Lung (tissue), 13 donors: Measurements from ENCODE around the gene B3GNT3. TPM values are rescaled to one million over a fixed set of nuclear protein-coding genes. Genes with fewer than 3 reads are reported as not detected.

Source experiments
- ATAC-seq: fragments of 200-7000 bp; cut with Tn5 transposase; one replicate; pipeline ENCODE4 v1.9.1; 2020; ENCODE audit warnings: moderate number of reproducible peaks; ENCODE audit not compliant: insufficient read depth, low FRiP score
- DNase-seq, 3 donors: peaks; one replicate each; pipeline ENCODE4 v3.0.0-alpha.2; 2013 to 2017
- H3K27ac ChIP-seq, 2 donors: one replicate each; pipeline ENCODE4 v1.5.1; 2013; ENCODE audit warnings: mild to moderate bottlenecking in 2 of 2, moderate library complexity in 2 of 2, control low read depth in 1 of 2, inconsistent platforms in 1 of 2, low read depth in 1 of 2, low read length in 1 of 2
- H3K27me3 ChIP-seq, 3 donors: one replicate each; pipeline ENCODE4 v1.5.1; 2013; ENCODE audit warnings: low read length in 2 of 3; ENCODE audit not compliant: control insufficient read depth in 3 of 3, insufficient read depth in 3 of 3
- H3K36me3 ChIP-seq, 4 donors: one replicate each; pipeline ENCODE4 v1.5.1; 2013; ENCODE audit warnings: low read length in 4 of 4, mild to moderate bottlenecking in 1 of 4, moderate library complexity in 1 of 4; ENCODE audit not compliant: control insufficient read depth in 4 of 4, insufficient read depth in 4 of 4
- H3K4me1 ChIP-seq, 5 donors: one replicate each; pipeline ENCODE4 v1.5.1; 2013; ENCODE audit warnings: low read length in 5 of 5, mild to moderate bottlenecking in 2 of 5, moderate library complexity in 1 of 5; ENCODE audit not compliant: control insufficient read depth in 5 of 5, insufficient read depth in 5 of 5
- H3K4me3 ChIP-seq: one replicate; pipeline ENCODE4 v1.5.1; 2013; ENCODE audit warnings: mild to moderate bottlenecking, control low read depth, moderate library complexity
- H3K9ac ChIP-seq, 2 donors: one replicate each; pipeline ENCODE4 v1.5.1; 2013; ENCODE audit warnings: low read length in 2 of 2, control low read depth in 1 of 2; ENCODE audit not compliant: insufficient read depth in 1 of 2
- H3K9me3 ChIP-seq, 4 donors: one replicate each; pipeline ENCODE4 v1.5.1; 2013; ENCODE audit warnings: low read length in 3 of 4, mild to moderate bottlenecking in 1 of 4, moderate library complexity in 1 of 4; ENCODE audit not compliant: control insufficient read depth in 4 of 4, insufficient read depth in 3 of 4
- WGBS, 2 donors: extraction: QIAGEN DNeasy Blood & Tissue Kit; methylation state at CpG; one replicate each; pipeline ENCODE4 v1.1.7; 2013; 5-methylcytosine and 5-hydroxymethylcytosine counted together
- polyA plus RNA-seq, 2 donors: library from polyadenylated mRNA; stranded (reverse); fragments of 200-250 nt; gene quantifications; one replicate each; pipeline ENCODE4 v1.2.1, GENCODE V29; 2013
- small RNA-seq: library from RNA; depleted of rRNA; stranded (forward); fragments of <200 nt; gene quantifications from one replicate; pipeline ENCODE3, GENCODE V24; 2014; ENCODE audit warnings: low replicate concordance
- total RNA-seq, 2 donors: library from RNA; depleted of rRNA in 1 of 2; stranded (reverse); fragments of >200 nt in 1 of 2; gene quantifications; one replicate each; pipeline ENCODE4 v1.2.1, GENCODE V29; 2014 to 2021
- TF ChIP-seq, protein P1 (sequence below): IDR thresholded peaks from 2 replicates; pipeline ENCODE4 v1.5.1; 2012; ENCODE audit warnings: mild to moderate bottlenecking; ENCODE audit errors: control extremely low read depth, extremely low read depth
- donor health status: control.
- donor health status: control.
- donor health status: Bipolar disorder and iron deficiency.
- donor health status: healthy.
- donor health status: DM: yes; HTN: yes; CAD: no.

The B3GNT3 gene
- total and polyA plus RNA-seq, 4 donors, result 1.00 to 3.0 (median 2.0) TPM

GRCh38 chr19:17861542-17862402 is 66.8 kb downstream of the B3GNT3 start:
- 87% methylated on average over 23 of the region's 23 CpGs for WGBS, 2 donors
- Histone ChIP-seq H3K9me3 (no peaks in the 10 kb centered on the region), H3K4me3 (no peak overlapping the region), H3K27me3 (no peaks in the 10 kb centered on the region), H3K36me3 (peaks cover 13 to 41% (median 25%) of the 10 kb centered on the region in 4 donors), H3K27ac (no peak overlapping the region), H3K9ac (no peak overlapping the region), H3K4me1 (peaks cover 0 to 18% (median 6%) of the 10 kb centered on the region in 5 donors)
- ATAC-seq (no peak), DNase-seq (no peak)
- TF ChIP-seq, protein P1, sequence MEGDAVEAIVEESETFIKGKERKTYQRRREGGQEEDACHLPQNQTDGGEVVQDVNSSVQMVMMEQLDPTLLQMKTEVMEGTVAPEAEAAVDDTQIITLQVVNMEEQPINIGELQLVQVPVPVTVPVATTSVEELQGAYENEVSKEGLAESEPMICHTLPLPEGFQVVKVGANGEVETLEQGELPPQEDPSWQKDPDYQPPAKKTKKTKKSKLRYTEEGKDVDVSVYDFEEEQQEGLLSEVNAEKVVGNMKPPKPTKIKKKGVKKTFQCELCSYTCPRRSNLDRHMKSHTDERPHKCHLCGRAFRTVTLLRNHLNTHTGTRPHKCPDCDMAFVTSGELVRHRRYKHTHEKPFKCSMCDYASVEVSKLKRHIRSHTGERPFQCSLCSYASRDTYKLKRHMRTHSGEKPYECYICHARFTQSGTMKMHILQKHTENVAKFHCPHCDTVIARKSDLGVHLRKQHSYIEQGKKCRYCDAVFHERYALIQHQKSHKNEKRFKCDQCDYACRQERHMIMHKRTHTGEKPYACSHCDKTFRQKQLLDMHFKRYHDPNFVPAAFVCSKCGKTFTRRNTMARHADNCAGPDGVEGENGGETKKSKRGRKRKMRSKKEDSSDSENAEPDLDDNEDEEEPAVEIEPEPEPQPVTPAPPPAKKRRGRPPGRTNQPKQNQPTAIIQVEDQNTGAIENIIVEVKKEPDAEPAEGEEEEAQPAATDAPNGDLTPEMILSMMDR, result no peak

GRCh38 chr19:17862711-17863519 is 68.0 kb downstream of the B3GNT3 start:
- Histone ChIP-seq H3K4me1 (peaks cover 0 to 18% (median 6%) of the 10 kb centered on the region in 5 donors), H3K36me3 (peaks cover 13 to 41% (median 25%) of the 10 kb centered on the region in 4 donors), H3K9me3 (no peaks in the 10 kb centered on the region), H3K27me3 (no peaks in the 10 kb centered on the region), H3K9ac (no peak overlapping the region), H3K27ac (no peak overlapping the region), H3K4me3 (no peak overlapping the region)
- no peak for DNase-seq
- TF ChIP-seq, protein P1, result no peak
- ATAC-seq, result no peak
- WGBS, 2 donors, result 88 to 90% methylated on average over 27 to 31 of the region's 31 CpGs

Small RNAs within 50 kb of the gene (small RNA-seq; reads per million reads assigned to genes)
- not detected for gene SNORA68

Other genes with a start within 250 kb of the B3GNT3 start
- gene COLGALT1, start 239.5 kb upstream of the B3GNT3 start, total RNA-seq, result 100 to 1,000 TPM in 1 of 2 donors, 10 to 100 TPM in 1; 39.9 to 129 TPM
- gene COLGALT1, start 239.5 kb upstream of the B3GNT3 start, polyA plus RNA-seq, result 100 to 1,000 TPM in 1 of 2 donors, 10 to 100 TPM in 1; 63.3 to 107 TPM
- under 1 TPM; 0.28 to 0.31 TPM for gene UNC13A, start 106.8 kb upstream of the B3GNT3 start, total RNA-seq
- gene UNC13A, start 106.8 kb upstream of the B3GNT3 start, polyA plus RNA-seq, result under 1 TPM; 0.14 to 0.26 TPM
- gene MAP1S, start 75.7 kb upstream of the B3GNT3 start, total RNA-seq, result 10 to 100 TPM; 36.3 to 71.1 TPM
- gene MAP1S, start 75.7 kb upstream of the B3GNT3 start, polyA plus RNA-seq, result 10 to 100 TPM; 32.1 to 40.6 TPM
- gene FCHO1, start 43.7 kb upstream of the B3GNT3 start, total RNA-seq, result 1 to 10 TPM; 6.1 to 9.4 TPM
- gene FCHO1, start 43.7 kb upstream of the B3GNT3 start, polyA plus RNA-seq, result 10 to 100 TPM in 1 of 2 donors, 1 to 10 TPM in 1; 3.2 to 10.4 TPM
- not detected for gene INSL3, start 26.4 kb downstream of the B3GNT3 start, total RNA-seq
- gene INSL3, start 26.4 kb downstream of the B3GNT3 start, polyA plus RNA-seq, result 1 to 10 TPM in 1 of 2 donors, not detected in 1; 1.5 TPM
- gene JAK3, start 52.8 kb downstream of the B3GNT3 start, total RNA-seq, result 10 to 100 TPM; 17.3 to 18.8 TPM
- 10 to 100 TPM in 1 of 2 donors, 1 to 10 TPM in 1; 5.2 to 32.5 TPM for gene JAK3, start 52.8 kb downstream of the B3GNT3 start, polyA plus RNA-seq
- 1,000 to 10,000 TPM in 1 of 2 donors, 100 to 1,000 TPM in 1; 639 to 1,758 TPM for gene RPL18A, start 64.8 kb downstream of the B3GNT3 start, total RNA-seq
- gene RPL18A, start 64.8 kb downstream of the B3GNT3 start, polyA plus RNA-seq, result 1,000 to 10,000 TPM; 1,929 to 1,987 TPM
- gene SLC5A5, start 76.8 kb downstream of the B3GNT3 start, total RNA-seq, result under 1 TPM in 1 of 2 donors, not detected in 1; 0.95 TPM
- under 1 TPM; 0.14 to 0.15 TPM for gene SLC5A5, start 76.8 kb downstream of the B3GNT3 start, polyA plus RNA-seq
- gene CCDC124, start 137.9 kb downstream of the B3GNT3 start, total RNA-seq, result 10 to 100 TPM; 35.5 to 83.1 TPM
- 100 to 1,000 TPM; 121 to 146 TPM for gene CCDC124, start 137.9 kb downstream of the B3GNT3 start, polyA plus RNA-seq
- gene KCNN1, start 172.0 kb downstream of the B3GNT3 start, total RNA-seq, result under 1 TPM in 1 of 2 donors, not detected in 1; 0.60 TPM
- under 1 TPM; 0.14 to 0.19 TPM for gene KCNN1, start 172.0 kb downstream of the B3GNT3 start, polyA plus RNA-seq
- gene ARRDC2, start 213.0 kb downstream of the B3GNT3 start, total RNA-seq, result 10 to 100 TPM; 19.4 to 50.0 TPM
- 10 to 100 TPM; 47.6 to 62.2 TPM for gene ARRDC2, start 213.0 kb downstream of the B3GNT3 start, polyA plus RNA-seq